B cell (primary cell): Measurements from ENCODE around the gene ASIC3. TPM values are rescaled to one million over a fixed set of nuclear protein-coding genes. Genes with fewer than 3 reads are reported as not detected.

Source experiments
- ATAC-seq: fragments of 200-7000 bp; cut with Tn5 transposase; one replicate; pipeline ENCODE4 v1.10.0; 2021; ENCODE audit warnings: low read depth, mild to moderate bottlenecking, moderate number of reproducible peaks, moderate library complexity
- CTCF ChIA-PET: fragments of 350-600 bp; sonication (Branson Sonifier 250); formaldehyde crosslinking; loops from one replicate; lab custom pipeline; 2021; ENCODE audit warnings: antibody characterized with exemption, inconsistent platforms; lab: Charles Lee
- POLR2A ChIA-PET: fragments of 350-600 bp; sonication (Branson Sonifier 250); formaldehyde crosslinking; loops from one replicate; lab custom pipeline; 2021; ENCODE audit warnings: antibody characterized with exemption; lab: Charles Lee
- DNase-seq: peaks from one replicate; pipeline ENCODE4 v3.0.0; 2013
- H2AFZ ChIP-seq: 2 replicates; pipeline ENCODE4 v1.6.1; 2012; ENCODE audit warnings: mild to moderate bottlenecking, low read depth, low read length; ENCODE audit not compliant: insufficient read depth, poor library complexity, severe bottlenecking
- H3K27ac ChIP-seq, 2 donors: 1 replicate in 1 of 2; 2 replicates in 1 of 2; pipeline ENCODE4 v1.5.1; 2012 to 2013; ENCODE audit warnings: low read length in 2 of 2, mild to moderate bottlenecking in 2 of 2, moderate library complexity in 1 of 2
- H3K27me3 ChIP-seq, 4 experiments: fragments of 200-600 bp in 1 of 4; sonication (generic) in 1 of 4; replicated peaks in 1 of 4; 1 replicate in 2 of 4; 2 replicates in 2 of 4; pipeline versions ENCODE4 v1.6.1 to v1.7.0; 2013 to 2016; ENCODE audit warnings: low read length in 3 of 4, mild to moderate bottlenecking in 2 of 4, mixed read lengths in 1 of 4, moderate library complexity in 1 of 4; ENCODE audit not compliant: insufficient read depth in 4 of 4, control insufficient read depth in 3 of 4; ENCODE audit errors: control extremely low read depth in 1 of 4
- H3K36me3 ChIP-seq, 2 experiments: replicated peaks in 1 of 2; 1 replicate in 1 of 2; 2 replicates in 1 of 2; pipeline versions ENCODE4 v1.6.1 to v1.7.1; 2013; ENCODE audit warnings: low read length in 1 of 2; ENCODE audit not compliant: insufficient read depth in 2 of 2, control insufficient read depth in 1 of 2; ENCODE audit errors: control extremely low read depth in 1 of 2, extremely low read depth in 1 of 2
- H3K4me1 ChIP-seq, 2 donors: fragments of 200-600 bp in 1 of 2; sonication (generic) in 1 of 2; 1 replicate in 1 of 2; 2 replicates in 1 of 2; pipeline versions ENCODE4 v1.5.1 to v1.6.1; 2013 to 2017; ENCODE audit warnings: low read length in 2 of 2; ENCODE audit not compliant: control insufficient read depth in 2 of 2, insufficient read depth in 2 of 2
- H3K4me2 ChIP-seq: replicated peaks from 2 replicates; pipeline ENCODE3; 2012; ENCODE audit warnings: mild to moderate bottlenecking, low read depth, low read length; ENCODE audit not compliant: poor library complexity, severe bottlenecking
- H3K4me3 ChIP-seq, 5 experiments: fragments of 200-600 bp in 1 of 5; sonication (generic) in 1 of 5; 1 replicate in 3 of 5; 2 replicates in 2 of 5; pipeline versions ENCODE4 v1.5.1 to v1.7.0; 2011 to 2016; ENCODE audit warnings: low read length in 4 of 5, mild to moderate bottlenecking in 4 of 5, low read depth in 2 of 5, control low read depth in 1 of 5, moderate library complexity in 1 of 5; ENCODE audit not compliant: insufficient read depth in 1 of 5; ENCODE audit errors: control extremely low read depth in 1 of 5, extremely low read depth in 1 of 5
- H3K79me2 ChIP-seq: fragments of 200-600 bp; sonication (generic); one replicate; pipeline ENCODE4 v1.6.0; 2016; ENCODE audit warnings: low read length; ENCODE audit not compliant: control insufficient read depth, insufficient read depth
- H3K9ac ChIP-seq: fragments of 200-600 bp; sonication (generic); 2 replicates; pipeline ENCODE4 v1.6.1; 2017; ENCODE audit warnings: mild to moderate bottlenecking, low read length, moderate library complexity
- H3K9me3 ChIP-seq, 3 donors: one replicate each; pipeline versions ENCODE4 v1.6.1 to v1.7.1; 2013; ENCODE audit warnings: low read length in 2 of 3; ENCODE audit not compliant: control insufficient read depth in 2 of 3, insufficient read depth in 1 of 3; ENCODE audit errors: control extremely low read depth in 1 of 3
- H4K20me1 ChIP-seq: 2 replicates; pipeline ENCODE4 v1.6.0; 2012; ENCODE audit warnings: mild to moderate bottlenecking, low read length; ENCODE audit not compliant: insufficient read depth, control insufficient read depth, poor library complexity, severe bottlenecking
- H3K27ac Mint-ChIP-seq: one replicate; pipeline ENCODE4 v1.8.0; 2021; ENCODE audit warnings: mixed read lengths
- H3K27me3 Mint-ChIP-seq: one replicate; pipeline ENCODE4 v1.8.0; 2021; ENCODE audit warnings: mixed read lengths
- H3K4me1 Mint-ChIP-seq: one replicate; pipeline ENCODE4 v1.8.0; 2021; ENCODE audit warnings: mixed read lengths
- H3K4me3 Mint-ChIP-seq: one replicate; pipeline ENCODE4 v1.8.0; 2021; ENCODE audit warnings: mixed read lengths
- H3K9me3 Mint-ChIP-seq: one replicate; pipeline ENCODE4 v1.8.0; 2022; ENCODE audit warnings: mixed read lengths; ENCODE audit not compliant: insufficient read depth
- EZH2 ChIP-seq: IDR thresholded peaks from 2 replicates; pipeline ENCODE4 v1.6.1; 2012; ENCODE audit warnings: borderline replicate concordance, low read depth, mild to moderate bottlenecking, moderate library complexity, low read length; ENCODE audit not compliant: insufficient read depth, poor library complexity, severe bottlenecking
- WGBS: methylation state at CpG from one replicate; pipeline ENCODE4 v1.1.5; 2013; ENCODE audit warnings: missing lambda C conversion rate; ENCODE audit not compliant: insufficient coverage; 5-methylcytosine and 5-hydroxymethylcytosine counted together
- intact Hi-C: fragments of 100-400 bp; cut with micrococcal nuclease; formaldehyde crosslinking; loops from one replicate; pipeline ENCODE4 v1.10.0; 2022
- polyA plus RNA-seq: library from polyadenylated mRNA; depleted of rRNA; stranded (reverse); fragments of >200 nt; gene quantifications from 2 replicates; pipeline ENCODE4 v1.2.3, GENCODE V29; 2012
- total RNA-seq, 2 donors: library from RNA; stranded (reverse); fragments of 120-200 nt in 1 of 2; gene quantifications; 1 replicate in 1 of 2; 2 replicates in 1 of 2; pipeline versions ENCODE4 v1.2.3 to v1.2.4, GENCODE V29; 2013 to 2022
- TF ChIP-seq, protein P1 (sequence below): fragments of 200-600 bp; IDR thresholded peaks from one replicate; pipeline ENCODE4 v1.8.0; 2022; ENCODE audit warnings: antibody characterized with exemption, mild to moderate bottlenecking

The ASIC3 gene
- total and polyA plus RNA-seq, 2 donors (not counting 1 experiment from before 2014, with no cell fraction given): 4.8 to 5.0 TPM

DNA sequence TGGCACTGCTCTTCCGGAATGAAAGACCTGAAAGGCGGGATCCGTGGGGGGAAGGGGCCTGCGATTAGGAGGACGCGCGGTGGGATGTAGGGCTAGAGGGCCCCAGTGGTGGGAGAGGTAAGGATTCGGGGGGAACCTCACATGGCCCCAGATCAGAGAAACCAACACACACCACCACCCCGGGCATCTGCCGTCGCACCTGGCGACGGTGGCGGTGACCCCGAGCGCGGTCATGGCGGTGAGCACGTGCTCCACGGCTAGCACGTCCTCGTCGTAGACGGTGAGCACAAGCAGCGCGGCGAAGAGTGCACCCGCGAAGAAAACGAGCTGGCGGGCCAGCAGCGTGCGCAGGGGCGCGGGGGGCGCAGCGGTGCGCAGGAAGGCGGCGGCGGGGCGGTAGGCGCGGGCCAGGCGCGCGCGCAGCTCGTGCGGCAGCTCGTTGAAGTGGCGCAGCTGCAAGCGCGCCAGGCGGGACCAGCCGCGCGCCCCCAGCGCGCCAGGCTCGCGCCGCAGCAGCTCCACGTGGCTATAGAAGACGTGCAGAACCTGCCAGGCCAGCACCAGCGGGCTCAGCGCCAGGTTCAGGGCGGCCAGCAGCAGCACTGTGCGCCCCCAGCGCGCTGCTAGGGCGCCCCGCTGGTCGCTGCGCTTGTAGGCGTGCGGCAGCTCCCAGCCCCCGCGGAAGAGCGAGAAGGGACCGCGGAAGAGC lies 29.8 kb upstream of the ASIC3 start:
- Mint-ChIP-seq H3K4me1 (peaks cover 44% of the 10 kb centered on the region), H3K9me3 (no peaks in the 10 kb centered on the region), H3K27ac (peak overlapping the region; percentile 72), H3K4me3 (peak overlapping the region; percentile 91), H3K27me3 (peaks cover 31% of the 10 kb centered on the region)
- Histone ChIP-seq H3K27me3 (peaks cover 0 to 51% (median 21%) of the 10 kb centered on the region in 4 experiments), H3K27ac (no peak overlapping the region), H3K79me2 (no peaks in the 10 kb centered on the region), H4K20me1 (no peaks in the 10 kb centered on the region), H2AFZ (peak overlapping the region; percentile 77), H3K4me3 (peak overlapping the region in 4 of 5 experiments; percentile 34 to 51 (median 42)), H3K36me3 (no peaks in the 10 kb centered on the region), H3K4me1 (peaks cover 29 to 38% of the 10 kb centered on the region in 2 donors), H3K9ac (peak overlapping the region; percentile 60), H3K9me3 (peaks cover 0 to 20% (median 0%) of the 10 kb centered on the region in 3 donors), H3K4me2 (peak overlapping the region; percentile 97)
- peak; percentile 71 for DNase-seq
- ChIA-PET CTCF (interaction anchor here (0.6 to 3.9 kb wide), 21 partner anchors 8 to 1247 kb away, joined by 3 to 25 read pairs (median 4); partner anchors contain the start of genes ABCB8, CDK5 and TMUB1), POLR2A (interaction anchor here (2.3 kb wide), 1 partner anchor 10 kb away, joined by 11 read pairs; the partner anchor contains the start of gene ABCB8)
- WGBS: 3% methylated on average over 76 of the region's 82 CpGs
- intact Hi-C loops: loop anchor here (1.0 kb wide), 3 partner anchors 10 to 120 kb away; partner anchors contain the start of gene ABCB8
- TF ChIP-seq EZH2: no peak
- TF ChIP-seq, protein P1, sequence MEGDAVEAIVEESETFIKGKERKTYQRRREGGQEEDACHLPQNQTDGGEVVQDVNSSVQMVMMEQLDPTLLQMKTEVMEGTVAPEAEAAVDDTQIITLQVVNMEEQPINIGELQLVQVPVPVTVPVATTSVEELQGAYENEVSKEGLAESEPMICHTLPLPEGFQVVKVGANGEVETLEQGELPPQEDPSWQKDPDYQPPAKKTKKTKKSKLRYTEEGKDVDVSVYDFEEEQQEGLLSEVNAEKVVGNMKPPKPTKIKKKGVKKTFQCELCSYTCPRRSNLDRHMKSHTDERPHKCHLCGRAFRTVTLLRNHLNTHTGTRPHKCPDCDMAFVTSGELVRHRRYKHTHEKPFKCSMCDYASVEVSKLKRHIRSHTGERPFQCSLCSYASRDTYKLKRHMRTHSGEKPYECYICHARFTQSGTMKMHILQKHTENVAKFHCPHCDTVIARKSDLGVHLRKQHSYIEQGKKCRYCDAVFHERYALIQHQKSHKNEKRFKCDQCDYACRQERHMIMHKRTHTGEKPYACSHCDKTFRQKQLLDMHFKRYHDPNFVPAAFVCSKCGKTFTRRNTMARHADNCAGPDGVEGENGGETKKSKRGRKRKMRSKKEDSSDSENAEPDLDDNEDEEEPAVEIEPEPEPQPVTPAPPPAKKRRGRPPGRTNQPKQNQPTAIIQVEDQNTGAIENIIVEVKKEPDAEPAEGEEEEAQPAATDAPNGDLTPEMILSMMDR: peak; percentile 48
- ATAC-seq: peak; percentile 9

DNA sequence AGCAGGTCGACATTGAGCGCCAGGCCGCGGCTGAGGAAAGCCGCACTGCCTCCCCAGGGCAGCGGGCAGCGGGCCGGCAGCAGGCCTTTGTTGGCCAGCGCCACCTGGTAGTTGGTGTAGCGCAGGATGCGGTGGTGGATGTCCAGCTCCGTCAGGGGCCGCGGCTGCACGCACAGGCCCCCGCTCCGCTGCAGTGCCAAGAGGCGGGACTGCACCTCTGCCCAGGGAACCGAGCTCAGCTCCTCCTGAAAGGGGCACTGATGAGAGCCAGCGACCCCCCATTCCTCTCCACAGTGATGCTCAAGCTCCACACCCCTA lies 29.2 kb upstream of the ASIC3 start:
- intact Hi-C loops: no loop called here
- ATAC-seq (no peak), DNase-seq (no peak)
- H3K4me3 ChIP-seq: peak overlapping the region in 3 of 5 experiments; percentile 34 to 51 (median 48)
- TF ChIP-seq, protein P1: no peak
- no peak for TF ChIP-seq EZH2
- 25% methylated on average over 20 of the region's 20 CpGs for WGBS
- Mint-ChIP-seq H3K9me3 (no peaks in the 10 kb centered on the region), H3K4me3 (peak overlapping the region; percentile 91), H3K4me1 (peaks cover 40% of the 10 kb centered on the region), H3K27me3 (peaks cover 31% of the 10 kb centered on the region), H3K27ac (no peak overlapping the region)
- POLR2A ChIA-PET: interaction anchor here (2.3 kb wide), 1 partner anchor 9 kb away, joined by 11 read pairs; the partner anchor contains the start of gene ABCB8
- no peaks in the 10 kb centered on the region for H3K79me2 ChIP-seq
- no peaks in the 10 kb centered on the region for H3K36me3 ChIP-seq
- CTCF ChIA-PET: interaction anchor here (0.8 to 3.9 kb wide), 16 partner anchors 10 to 1248 kb away, joined by 3 to 25 read pairs (median 4); partner anchors contain the start of genes ABCB8, CDK5 and TMUB1
- peak overlapping the region; percentile 31 for H3K9ac ChIP-seq
- no peaks in the 10 kb centered on the region for H4K20me1 ChIP-seq
- peaks cover 0 to 15% (median 0%) of the 10 kb centered on the region in 3 donors for H3K9me3 ChIP-seq
- peaks cover 27 to 33% of the 10 kb centered on the region in 2 donors for H3K4me1 ChIP-seq
- peak overlapping the region; percentile 97 for H3K4me2 ChIP-seq
- peak overlapping the region; percentile 77 for H2AFZ ChIP-seq
- no peak overlapping the region for H3K27ac ChIP-seq
- H3K27me3 ChIP-seq: peaks cover 0 to 49% (median 21%) of the 10 kb centered on the region in 4 experiments
